ENCODE measurements around the gene PTPRS.

DNA sequence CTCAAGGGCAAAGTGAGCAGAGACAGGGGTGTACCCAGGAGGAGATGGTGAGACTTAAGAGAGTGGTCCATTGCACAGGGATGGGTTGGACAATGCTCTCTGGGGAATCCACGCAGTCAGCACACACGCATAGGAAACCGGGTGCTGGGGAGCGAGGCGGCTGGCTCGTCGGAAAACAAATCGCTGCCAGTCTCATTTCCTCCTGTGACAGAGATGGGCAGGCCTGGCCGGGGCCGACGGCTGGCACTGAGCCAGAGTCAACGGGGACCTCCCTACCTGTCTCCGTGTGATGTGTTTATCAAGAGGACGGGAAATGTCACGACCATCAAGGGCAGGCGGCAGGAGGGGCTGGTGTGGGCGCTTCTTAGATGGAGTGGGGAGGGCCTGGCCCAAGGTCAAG, 27.3 kb downstream of the PTPRS start:
- TF ChIP-seq EP300 (IDR thresholded peaks at IDR 0.05) (no peak), POLR2A (IDR thresholded peaks at IDR 0.05) (no peak)
- TF ChIP-seq, protein P1, sequence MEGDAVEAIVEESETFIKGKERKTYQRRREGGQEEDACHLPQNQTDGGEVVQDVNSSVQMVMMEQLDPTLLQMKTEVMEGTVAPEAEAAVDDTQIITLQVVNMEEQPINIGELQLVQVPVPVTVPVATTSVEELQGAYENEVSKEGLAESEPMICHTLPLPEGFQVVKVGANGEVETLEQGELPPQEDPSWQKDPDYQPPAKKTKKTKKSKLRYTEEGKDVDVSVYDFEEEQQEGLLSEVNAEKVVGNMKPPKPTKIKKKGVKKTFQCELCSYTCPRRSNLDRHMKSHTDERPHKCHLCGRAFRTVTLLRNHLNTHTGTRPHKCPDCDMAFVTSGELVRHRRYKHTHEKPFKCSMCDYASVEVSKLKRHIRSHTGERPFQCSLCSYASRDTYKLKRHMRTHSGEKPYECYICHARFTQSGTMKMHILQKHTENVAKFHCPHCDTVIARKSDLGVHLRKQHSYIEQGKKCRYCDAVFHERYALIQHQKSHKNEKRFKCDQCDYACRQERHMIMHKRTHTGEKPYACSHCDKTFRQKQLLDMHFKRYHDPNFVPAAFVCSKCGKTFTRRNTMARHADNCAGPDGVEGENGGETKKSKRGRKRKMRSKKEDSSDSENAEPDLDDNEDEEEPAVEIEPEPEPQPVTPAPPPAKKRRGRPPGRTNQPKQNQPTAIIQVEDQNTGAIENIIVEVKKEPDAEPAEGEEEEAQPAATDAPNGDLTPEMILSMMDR (IDR thresholded peaks at IDR 0.05), result no peak

Data from tibial nerve (tissue), 4 donors.